SU-DHL-6 (cell line): Measurements from ENCODE around the gene ITIH6.
"Not testable (repeated sequence)": the region's sequence is repeated elsewhere in the genome, so short reads cannot be mapped to it uniquely, and the experiment has no call there.

Source experiments
- H2AFZ ChIP-seq: fragments of 200-600 bp; sonication (generic); 2 replicates; pipeline ENCODE4 v1.6.1; 2014; ENCODE audit warnings: low read depth, mild to moderate bottlenecking, moderate library complexity, mixed read lengths, antibody characterized with exemption, low read length; ENCODE audit not compliant: severe bottlenecking
- H3F3A ChIP-seq: fragments of 200-600 bp; shearing (Covaris generic); 2 replicates; pipeline ENCODE4 v1.6.0; 2016; ENCODE audit warnings: antibody characterized with exemption, mild to moderate bottlenecking; ENCODE audit not compliant: insufficient read depth
- H3K27ac ChIP-seq: fragments of 200-600 bp; sonication (generic); 2 replicates; pipeline ENCODE4 v1.5.1; 2016; ENCODE audit warnings: low read depth, mild to moderate bottlenecking, low read length, moderate library complexity, mixed read lengths
- H3K27me3 ChIP-seq: fragments of 200-600 bp; sonication (generic), shearing (Covaris generic); 2 replicates; pipeline ENCODE4 v1.6.0; 2014; ENCODE audit warnings: mild to moderate bottlenecking, low read length
- H3K36me3 ChIP-seq: fragments of 200-600 bp; sonication (generic); 2 replicates; pipeline ENCODE4 v1.6.1; 2014; ENCODE audit warnings: mild to moderate bottlenecking, low read length, mixed read lengths
- H3K4me2 ChIP-seq: fragments of 300-600, 200-600 bp; shearing (Covaris generic), sonication (generic); 2 replicates; pipeline ENCODE4 v1.6.0; 2014; ENCODE audit warnings: low read length, low read depth, mild to moderate bottlenecking; ENCODE audit not compliant: poor library complexity, severe bottlenecking
- H3K4me3 ChIP-seq: fragments of 200-600 bp; sonication (generic); 2 replicates; pipeline ENCODE4 v1.5.1; 2014; ENCODE audit warnings: antibody characterized with exemption, low read length, mild to moderate bottlenecking, mixed read lengths; ENCODE audit not compliant: insufficient read depth, poor library complexity, severe bottlenecking
- H3K79me2 ChIP-seq: fragments of 200-600 bp; sonication (generic); 2 replicates; pipeline ENCODE4 v1.6.1; 2014; ENCODE audit warnings: mild to moderate bottlenecking, low read length, moderate library complexity; ENCODE audit not compliant: insufficient read depth
- H3K9ac ChIP-seq: fragments of 200-600 bp; sonication (generic); 2 replicates; pipeline ENCODE4 v1.7.0; 2014; ENCODE audit warnings: mild to moderate bottlenecking, low read length
- H3K9me2 ChIP-seq: fragments of 200-600 bp; sonication (generic); replicated peaks from 2 replicates; pipeline ENCODE4 v1.6.1; 2014; ENCODE audit warnings: low read length; ENCODE audit not compliant: insufficient read depth
- H3K9me3 ChIP-seq: fragments of 200-600 bp; sonication (generic); 2 replicates; pipeline ENCODE4 v1.6.1; 2014; ENCODE audit warnings: low read length, mixed read lengths; ENCODE audit not compliant: insufficient read depth
- H4K20me1 ChIP-seq: fragments of 200-600 bp; sonication (generic); 2 replicates; pipeline ENCODE4 v1.6.1; 2014; ENCODE audit warnings: low read depth, mild to moderate bottlenecking, antibody characterized with exemption, low read length, moderate library complexity, mixed read lengths
- CTCF ChIP-seq: fragments of 200-600 bp; sonication (generic); IDR thresholded peaks from one replicate; pipeline ENCODE4 v1.5.1; 2017; ENCODE audit warnings: antibody characterized with exemption, mild to moderate bottlenecking, low read length, moderate library complexity; ENCODE audit not compliant: insufficient read depth, poor library complexity, severe bottlenecking
- EZH2phosphoT487 ChIP-seq: fragments of 200-600 bp; sonication (generic), shearing (Covaris generic); conservative IDR thresholded peaks from 2 replicates; pipeline ENCODE4 v1.6.1; 2018; ENCODE audit warnings: mild to moderate bottlenecking, antibody characterized with exemption, low read length, moderate library complexity, mixed read lengths

ITIH6 gene

GRCh38 chrX:54785901-54786300 is 12.2 kb downstream of the ITIH6 start:
- Histone ChIP-seq H3K4me2 (no peak overlapping the region), H2AFZ (no peak overlapping the region), H3K9ac (no peak overlapping the region)

GRCh38 chrX:54776987-54777672 is 20.9 kb downstream of the ITIH6 start:
- Histone ChIP-seq H3K27me3 (no peaks in the 10 kb centered on the region), H3K79me2 (no peaks in the 10 kb centered on the region), H3K4me2 (no peak overlapping the region), H3K9me2 (no peaks in the 10 kb centered on the region), H4K20me1 (no peaks in the 10 kb centered on the region), H3K9ac (no peak overlapping the region), H3K4me3 (no peak overlapping the region), H2AFZ (no peak overlapping the region), H3F3A (no peaks in the 10 kb centered on the region), H3K9me3 (no peaks in the 10 kb centered on the region), H3K27ac (no peak overlapping the region), H3K36me3 (no peaks in the 10 kb centered on the region)
- TF ChIP-seq EZH2phosphoT487: no peak
- no peak for TF ChIP-seq CTCF

More at GRCh38 chrX:54785901-54786300, 12.2 kb downstream of the ITIH6 start:
- H3K27me3 ChIP-seq: no peaks in the 10 kb centered on the region
- H3K4me3 ChIP-seq: no peak overlapping the region
- no peaks in the 10 kb centered on the region for H4K20me1 ChIP-seq
- no peaks in the 10 kb centered on the region for H3K79me2 ChIP-seq
- TF ChIP-seq EZH2phosphoT487 (no peak), CTCF (no peak)
- no peaks in the 10 kb centered on the region for H3K36me3 ChIP-seq
- H3F3A ChIP-seq: no peaks in the 10 kb centered on the region
- H3K9me3 ChIP-seq: no peaks in the 10 kb centered on the region
- H3K27ac ChIP-seq: no peak overlapping the region
- H3K9me2 ChIP-seq: no peaks in the 10 kb centered on the region

- Histone ChIP-seq H3K36me3 (no peaks in the 10 kb centered on the region), H3K9me3 (no peaks in the 10 kb centered on the region), H3F3A (no peaks in the 10 kb centered on the region), H3K9ac (no peak overlapping the region), H3K4me3 (no peak overlapping the region), H3K27me3 (no peaks in the 10 kb centered on the region), H3K27ac (no peak overlapping the region), H3K79me2 (no peaks in the 10 kb centered on the region), H4K20me1 (no peaks in the 10 kb centered on the region), H2AFZ (no peak overlapping the region), H3K4me2 (no peak overlapping the region), H3K9me2 (no peaks in the 10 kb centered on the region)
- TF ChIP-seq CTCF (no peak), EZH2phosphoT487 (no peak)
Observed at GRCh38 chrX:54776061-54776460, 22.0 kb downstream of the ITIH6 start.

- H3K27me3 ChIP-seq, H3K79me2 ChIP-seq, H3K9me3 ChIP-seq, H2AFZ ChIP-seq, H3K9ac ChIP-seq, H3K4me3 ChIP-seq, H3K4me2 ChIP-seq, H4K20me1 ChIP-seq, H3K9me2 ChIP-seq, H3K36me3 ChIP-seq, H3F3A ChIP-seq, H3K27ac ChIP-seq: not testable (repeated sequence)
Observed at GRCh38 chrX:54774391-54775094, 23.5 kb downstream of the ITIH6 start.
